GM18951 (cell line): Measurements from ENCODE around the gene IMMP2L.

ENCODE experiments used
- POLR2A ChIP-seq: IDR thresholded peaks from 4 replicates; pipeline ENCODE4 v1.6.1; 2011; ENCODE audit warnings: mild to moderate bottlenecking; ENCODE audit not compliant: insufficient read length, insufficient read depth; ENCODE audit errors: extremely low read depth
- in situ Hi-C: fragments of 300-500 bp; cut with MboI; formaldehyde crosslinking; loops from one replicate; pipeline ENCODE4 v1.12.0; 2022; ENCODE audit warnings: low sequenced_read_pairs, mixed read lengths, inconsistent platforms; ENCODE audit not compliant: unreplicated experiment

Gene IMMP2L

GRCh38 chr7:111535142-111535870 lies 27.0 kb downstream of the IMMP2L start:
- no peak for TF ChIP-seq POLR2A
- in situ Hi-C loops = no loop called here

GRCh38 chr7:111532625-111533024 lies 29.7 kb downstream of the IMMP2L start:
- no peak for TF ChIP-seq POLR2A
- in situ Hi-C loops = no loop called here

- in situ Hi-C loops = no loop called here
- no peak for TF ChIP-seq POLR2A
Observed at GRCh38 chr7:111531993-111532392, 30.3 kb downstream of the IMMP2L start.

GRCh38 chr7:111530356-111530668 lies 32.0 kb downstream of the IMMP2L start:
- in situ Hi-C loops = no loop called here

GRCh38 chr7:111529507-111530355 lies 32.6 kb downstream of the IMMP2L start:
- in situ Hi-C loops = no loop called here

More at GRCh38 chr7:111530356-111530668, 32.0 kb downstream of the IMMP2L start:
- no peak for TF ChIP-seq POLR2A

GRCh38 chr7:111528331-111528730 lies 34.0 kb downstream of the IMMP2L start:
- in situ Hi-C loops = no loop called here

More at GRCh38 chr7:111529507-111530355, 32.6 kb downstream of the IMMP2L start:
- no peak for TF ChIP-seq POLR2A

GRCh38 chr7:111527545-111527944 lies 34.7 kb downstream of the IMMP2L start:
- in situ Hi-C loops = no loop called here
- no peak for TF ChIP-seq POLR2A

More at GRCh38 chr7:111528331-111528730, 34.0 kb downstream of the IMMP2L start:
- no peak for TF ChIP-seq POLR2A

- in situ Hi-C loops = no loop called here
- no peak for TF ChIP-seq POLR2A
Observed at GRCh38 chr7:111525100-111525499, 37.2 kb downstream of the IMMP2L start.

GRCh38 chr7:111521660-111522059 lies 40.6 kb downstream of the IMMP2L start:
- in situ Hi-C loops = no loop called here
- TF ChIP-seq POLR2A = no peak

- in situ Hi-C loops = no loop called here
- no peak for TF ChIP-seq POLR2A
Observed at GRCh38 chr7:111518264-111518663, 44.0 kb downstream of the IMMP2L start.

- in situ Hi-C loops = no loop called here
- no peak for TF ChIP-seq POLR2A
Observed at GRCh38 chr7:111517549-111517951, 44.7 kb downstream of the IMMP2L start.

GRCh38 chr7:111516612-111517011 lies 45.7 kb downstream of the IMMP2L start:
- no peak for TF ChIP-seq POLR2A
- in situ Hi-C loops = no loop called here

- in situ Hi-C loops = no loop called here
- TF ChIP-seq POLR2A = no peak
Observed at GRCh38 chr7:111513566-111513965, 48.7 kb downstream of the IMMP2L start.

- in situ Hi-C loops = no loop called here
- TF ChIP-seq POLR2A = no peak
Observed at GRCh38 chr7:111511845-111512244, 50.4 kb downstream of the IMMP2L start.
